AML-193 (cell line): ENCODE data around the gene NDUFA11.
"Not testable (repeated sequence)": the region's sequence is repeated elsewhere in the genome, so short reads cannot be mapped to it uniquely, and the experiment has no call there.

Experiments used
- DNase-seq, 2 experiments: peaks; one replicate each; lab custom pipeline; 2025; lab: John Stamatoyannopoulos, UW

The NDUFA11 gene

DNA sequence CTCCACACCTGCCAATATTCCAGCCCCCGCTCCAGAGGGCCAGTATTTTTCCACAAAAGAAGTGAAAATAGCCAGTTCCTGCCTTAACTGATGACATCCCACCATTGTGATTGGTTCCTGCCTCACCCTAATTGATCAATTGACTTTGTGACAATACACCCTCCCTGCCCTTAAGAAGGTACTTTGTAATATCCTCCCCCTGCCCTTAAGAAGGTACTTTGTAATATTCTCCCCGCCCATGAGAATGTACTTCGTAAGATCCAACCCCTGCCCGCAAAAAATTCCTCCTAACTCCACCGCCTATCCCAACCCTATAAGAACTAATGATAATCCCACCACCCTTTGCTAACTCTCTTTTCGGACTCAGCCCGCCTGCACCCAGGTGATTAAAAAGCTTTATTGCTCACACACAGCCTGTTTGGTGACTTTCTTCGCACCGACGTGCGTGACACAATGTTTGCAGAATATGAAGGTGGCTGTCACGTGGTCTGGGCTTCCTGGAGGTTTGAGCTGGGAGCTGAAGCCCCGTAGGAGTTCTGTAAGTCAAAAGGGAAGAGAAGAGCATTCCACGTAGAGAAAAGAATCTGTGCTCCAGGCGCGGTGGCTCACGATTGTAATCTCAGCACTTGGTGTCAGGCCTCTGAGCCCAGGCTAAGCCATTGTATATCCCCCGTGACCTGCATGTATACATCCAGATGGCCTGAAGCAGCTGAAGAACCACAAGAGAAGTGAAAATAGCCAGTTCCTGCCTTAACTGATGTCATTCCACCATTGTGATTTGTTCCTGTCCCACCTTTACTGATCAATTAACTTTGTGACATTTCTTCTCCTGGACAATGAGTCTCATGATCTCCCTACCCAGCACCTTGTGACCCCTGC lies 46.1 kb downstream of the NDUFA11 start:
- DNase-seq: no peak

DNA sequence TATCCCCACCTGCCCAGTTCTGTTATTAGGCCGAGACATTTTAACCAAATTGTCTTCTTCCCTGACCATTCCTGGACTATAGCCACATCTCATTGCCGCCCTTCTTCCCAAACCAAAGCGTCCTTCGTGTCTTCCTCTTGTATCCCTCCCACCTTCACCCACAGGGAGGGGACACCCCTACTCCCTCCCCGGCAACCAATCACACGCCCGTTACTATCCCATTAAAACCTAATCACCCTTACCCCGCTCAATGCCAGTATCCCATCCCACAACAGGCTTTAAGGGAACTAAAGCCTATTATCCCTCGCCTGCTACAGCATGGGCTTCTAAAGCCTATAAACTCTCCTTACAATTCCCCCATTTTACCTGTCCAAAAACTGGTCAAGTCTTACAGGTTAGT lies 48.4 kb downstream of the NDUFA11 start:
- not testable (repeated sequence) for DNase-seq

DNA sequence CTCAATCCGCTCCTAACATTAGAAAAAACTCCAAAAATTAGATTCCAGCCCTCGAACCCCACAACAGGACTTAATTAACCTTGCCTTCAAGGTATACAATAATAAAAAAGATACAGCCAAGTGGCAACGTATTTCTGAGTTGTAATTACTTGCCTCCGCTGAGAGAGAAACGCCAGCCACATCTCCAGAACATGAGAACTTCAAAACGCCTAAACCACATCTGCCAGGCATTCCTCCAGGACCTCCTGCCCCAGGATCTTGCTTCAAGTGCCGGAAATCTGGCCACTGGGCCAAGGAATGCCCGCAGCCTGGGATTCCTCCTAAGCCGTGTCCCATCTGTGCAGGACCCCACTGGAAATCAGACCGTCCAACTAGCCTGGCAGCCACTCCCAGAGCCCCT lies 49.5 kb downstream of the NDUFA11 start:
- not testable (repeated sequence) for DNase-seq

DNA sequence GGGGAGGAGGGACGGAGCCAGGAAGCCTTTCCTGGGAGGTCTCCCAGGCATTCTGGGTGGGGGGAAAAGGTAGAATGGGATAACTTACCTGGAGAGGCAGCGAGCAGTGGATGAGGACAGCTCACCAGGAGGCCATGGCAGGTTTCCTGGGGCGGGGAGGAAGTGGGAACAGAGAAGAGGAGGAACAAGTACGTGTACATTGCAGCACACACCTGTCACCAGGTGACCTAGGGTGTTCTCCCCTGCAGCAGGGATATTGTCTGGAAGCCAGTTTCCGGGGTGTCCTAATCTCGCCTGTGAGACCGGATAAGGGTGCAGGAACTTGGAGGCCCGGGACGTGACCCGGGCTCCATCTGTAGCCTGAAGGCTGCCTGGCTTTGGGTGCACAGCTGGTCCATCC lies 52.3 kb downstream of the NDUFA11 start, which contains the start of gene FUT3:
Gene FUT3 (minus strand): TSS at position 148 of the 400 bp plus-strand sequence.
- DNase-seq: no peak

DNA sequence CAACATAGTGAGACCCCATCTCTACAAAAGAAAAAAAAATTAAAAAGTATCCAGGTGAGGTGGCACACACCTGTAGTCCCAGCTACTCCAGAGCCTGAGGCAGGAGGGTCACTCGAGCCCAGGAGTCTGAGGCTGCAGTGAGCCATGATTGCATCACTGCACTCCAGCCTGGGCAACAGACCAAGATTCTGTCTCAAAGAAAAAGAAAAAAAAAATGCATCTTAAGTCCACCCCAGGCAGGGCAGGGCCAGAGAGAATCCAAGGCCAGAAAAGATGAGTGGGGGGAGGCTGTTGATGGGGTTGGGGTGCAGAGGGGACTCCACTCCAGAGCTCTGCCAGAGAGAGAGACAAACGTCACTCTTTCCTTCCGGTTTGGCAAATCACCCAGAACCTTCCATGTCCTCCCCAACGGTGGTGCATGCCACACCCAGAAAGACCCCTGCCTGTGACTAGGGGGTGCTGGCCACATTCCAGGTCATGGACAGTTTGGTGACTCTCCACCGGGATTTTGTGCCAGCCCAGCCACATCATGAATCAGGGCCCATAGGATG lies 52.8 kb downstream of the NDUFA11 start:
- no peak for DNase-seq

DNA sequence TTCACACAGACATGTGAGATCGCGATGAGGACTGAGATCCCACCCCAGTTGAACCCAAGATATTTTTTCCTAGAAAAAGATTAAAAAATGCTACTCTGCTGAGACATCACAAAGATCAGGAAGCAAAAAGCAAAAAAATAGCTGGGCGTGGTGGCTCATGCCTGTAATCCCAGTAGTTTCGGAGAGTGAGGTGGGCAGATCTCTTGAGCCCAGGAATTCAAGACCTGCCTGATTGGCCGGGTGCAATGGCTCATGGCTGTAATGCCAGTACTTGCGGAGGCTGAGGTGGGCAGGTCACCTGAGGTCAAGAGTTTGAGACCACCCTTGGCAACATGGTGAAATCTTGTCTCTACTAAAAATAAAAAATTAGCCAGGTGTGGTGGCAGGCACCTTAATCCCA lies 53.4 kb downstream of the NDUFA11 start:
- no peak for DNase-seq

DNA sequence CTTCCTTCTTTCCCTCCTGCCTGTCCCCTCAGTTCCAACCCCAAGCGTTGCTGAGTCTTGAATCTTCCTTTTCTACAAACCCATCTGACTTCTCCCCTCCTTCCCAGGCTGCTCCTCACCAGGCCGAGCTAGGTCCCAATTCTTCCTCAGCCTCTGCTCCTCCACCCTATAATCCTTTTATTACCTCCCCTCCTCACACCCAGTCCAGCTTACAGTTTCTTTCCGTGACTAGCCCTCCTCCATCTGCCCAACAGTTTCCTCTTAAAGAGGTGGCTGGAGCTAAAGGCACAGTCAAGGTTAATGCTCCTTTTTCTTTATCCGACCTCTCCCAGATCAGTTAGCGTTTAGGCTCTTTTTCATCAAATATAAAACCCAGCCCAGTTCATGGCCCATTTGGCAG lies 55.0 kb downstream of the NDUFA11 start:
- DNase-seq: not testable (repeated sequence)

DNA sequence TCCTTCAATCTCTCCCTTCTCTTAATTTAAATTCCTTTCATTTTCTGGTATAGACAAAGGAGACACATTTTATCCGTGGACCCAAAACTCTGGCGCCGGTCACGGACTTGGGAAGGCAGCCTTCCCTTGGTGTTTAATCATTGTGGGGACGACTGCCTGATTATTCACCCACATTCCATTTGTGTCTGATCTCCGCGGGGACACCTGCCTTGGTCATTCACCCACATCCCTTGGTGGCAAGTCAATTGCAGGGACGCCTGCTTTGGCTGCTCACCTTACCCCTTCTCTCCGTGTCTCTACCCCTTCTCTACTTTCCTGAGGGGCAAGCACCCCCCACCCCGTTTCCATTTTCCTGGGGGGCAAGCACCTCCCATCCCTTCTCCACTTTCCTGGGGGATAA lies 55.7 kb downstream of the NDUFA11 start:
- not testable (repeated sequence) for DNase-seq
